Measurements from ENCODE around the gene B4GALT5. TPM values are rescaled to one million over a fixed set of nuclear protein-coding genes. Genes with fewer than 3 reads are reported as not detected.

The B4GALT5 gene
- total RNA-seq, 1 experiment from 2014 or later, result 25.5 TPM

- no peak for DNase-seq (ENCODE audit: low read depth)
Measured at GRCh38 chr20:49658508-49658907, 55.2 kb downstream of the B4GALT5 start.

- DNase-seq (ENCODE audit: low read depth), result no peak
Measured at GRCh38 chr20:49657118-49657901, 56.4 kb downstream of the B4GALT5 start.

GRCh38 chr20:49656304-49656703, 57.4 kb downstream of the B4GALT5 start:
- no peak for DNase-seq (ENCODE audit: low read depth)

GRCh38 chr20:49653925-49654434, 59.7 kb downstream of the B4GALT5 start:
- no peak for DNase-seq (ENCODE audit: low read depth)

- DNase-seq (ENCODE audit: low read depth), result no peak
Measured at GRCh38 chr20:49649672-49650071, 64.0 kb downstream of the B4GALT5 start.

- no peak for DNase-seq (ENCODE audit: low read depth)
Measured at GRCh38 chr20:49647550-49647949, 66.1 kb downstream of the B4GALT5 start.

GRCh38 chr20:49646528-49646927, 67.2 kb downstream of the B4GALT5 start:
- DNase-seq (ENCODE audit: low read depth), result no peak

- DNase-seq (ENCODE audit: low read depth), result peak; percentile 29
Measured at GRCh38 chr20:49646126-49646525, 67.6 kb downstream of the B4GALT5 start.

GRCh38 chr20:49644980-49645565, 68.6 kb downstream of the B4GALT5 start:
- DNase-seq (ENCODE audit: low read depth), result no peak

- DNase-seq (ENCODE audit: low read depth), result no peak
Measured at GRCh38 chr20:49642816-49643215, 70.9 kb downstream of the B4GALT5 start.

- peak; percentile 51 for DNase-seq (ENCODE audit: low read depth)
Measured at GRCh38 chr20:49641683-49642656, 71.7 kb downstream of the B4GALT5 start.

- DNase-seq (ENCODE audit: low read depth), result no peak
Measured at GRCh38 chr20:49637046-49637637, 76.5 kb downstream of the B4GALT5 start.

- DNase-seq (ENCODE audit: low read depth), result no peak
Measured at GRCh38 chr20:49636447-49636846, 77.2 kb downstream of the B4GALT5 start.

- no peak for DNase-seq (ENCODE audit: low read depth)
Measured at GRCh38 chr20:49635866-49636265, 77.8 kb downstream of the B4GALT5 start.

GRCh38 chr20:49635166-49635565, 78.5 kb downstream of the B4GALT5 start:
- no peak for DNase-seq (ENCODE audit: low read depth)

- no peak for DNase-seq (ENCODE audit: low read depth)
Measured at GRCh38 chr20:49634116-49634515, 79.6 kb downstream of the B4GALT5 start.

GRCh38 chr20:49633643-49634042, 80.0 kb downstream of the B4GALT5 start:
- no peak for DNase-seq (ENCODE audit: low read depth)

GRCh38 chr20:49633023-49633422, 80.7 kb downstream of the B4GALT5 start:
- DNase-seq (ENCODE audit: low read depth), result no peak

GRCh38 chr20:49631856-49632418, 81.7 kb downstream of the B4GALT5 start:
- no peak for DNase-seq (ENCODE audit: low read depth)

- DNase-seq (ENCODE audit: low read depth), result no peak
Measured at GRCh38 chr20:49631061-49631716, 82.5 kb downstream of the B4GALT5 start.
